DND-41 (cell line): ENCODE results near the gene USP9X.

ENCODE experiments used
- CTCF ChIP-seq: IDR thresholded peaks from 2 replicates; pipeline ENCODE4 v1.5.1; 2012; ENCODE audit warnings: borderline replicate concordance, low read length, moderate library complexity, mild to moderate bottlenecking; ENCODE audit not compliant: poor library complexity, severe bottlenecking; ENCODE audit errors: extremely low read depth
- EZH2 ChIP-seq: IDR thresholded peaks from 3 replicates; pipeline ENCODE4 v1.6.1; 2012; ENCODE audit warnings: borderline replicate concordance, low read depth, mild to moderate bottlenecking, moderate library complexity, low read length, inconsistent platforms; ENCODE audit not compliant: severe bottlenecking

- TF ChIP-seq CTCF, result no peak
- TF ChIP-seq EZH2, result no peak
These were observed 115.5 kb downstream of the USP9X start for GRCh38 chrX:41200785-41201184.
